ENCODE measurements around the gene KCNK15.

DNA sequence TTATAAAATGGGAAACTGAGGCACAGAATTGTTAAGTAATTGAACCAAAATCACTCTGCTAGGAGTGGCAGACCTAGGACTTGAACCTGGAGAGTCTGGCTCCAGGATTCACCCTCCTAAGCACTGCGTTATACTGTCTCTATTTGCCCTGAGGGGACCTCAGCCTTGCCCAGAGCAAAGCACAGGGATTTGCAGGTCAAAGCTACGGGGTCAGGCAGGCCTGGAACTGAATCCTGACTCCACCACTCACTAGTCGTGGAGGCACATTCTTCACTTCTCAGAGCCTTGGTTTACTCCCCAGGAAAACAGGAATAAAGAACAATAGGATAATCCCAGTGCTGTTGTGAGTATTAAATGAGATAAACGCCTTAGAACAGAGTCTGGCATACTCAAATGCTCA is 19.4 kb downstream of the KCNK15 start:
- TF ChIP-seq, protein P1, sequence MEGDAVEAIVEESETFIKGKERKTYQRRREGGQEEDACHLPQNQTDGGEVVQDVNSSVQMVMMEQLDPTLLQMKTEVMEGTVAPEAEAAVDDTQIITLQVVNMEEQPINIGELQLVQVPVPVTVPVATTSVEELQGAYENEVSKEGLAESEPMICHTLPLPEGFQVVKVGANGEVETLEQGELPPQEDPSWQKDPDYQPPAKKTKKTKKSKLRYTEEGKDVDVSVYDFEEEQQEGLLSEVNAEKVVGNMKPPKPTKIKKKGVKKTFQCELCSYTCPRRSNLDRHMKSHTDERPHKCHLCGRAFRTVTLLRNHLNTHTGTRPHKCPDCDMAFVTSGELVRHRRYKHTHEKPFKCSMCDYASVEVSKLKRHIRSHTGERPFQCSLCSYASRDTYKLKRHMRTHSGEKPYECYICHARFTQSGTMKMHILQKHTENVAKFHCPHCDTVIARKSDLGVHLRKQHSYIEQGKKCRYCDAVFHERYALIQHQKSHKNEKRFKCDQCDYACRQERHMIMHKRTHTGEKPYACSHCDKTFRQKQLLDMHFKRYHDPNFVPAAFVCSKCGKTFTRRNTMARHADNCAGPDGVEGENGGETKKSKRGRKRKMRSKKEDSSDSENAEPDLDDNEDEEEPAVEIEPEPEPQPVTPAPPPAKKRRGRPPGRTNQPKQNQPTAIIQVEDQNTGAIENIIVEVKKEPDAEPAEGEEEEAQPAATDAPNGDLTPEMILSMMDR (IDR thresholded peaks at IDR 0.05): no peak
- no peak for TF ChIP-seq EZH2 (IDR thresholded peaks at IDR 0.05)
- TF ChIP-seq EZH2phosphoT487 (IDR thresholded peaks at IDR 0.05): no peak

All from neural progenitor cell (in vitro differentiated cells).